Thymus (tissue), 11 donors: ENCODE results near the gene SET. TPM values are rescaled to one million over a fixed set of nuclear protein-coding genes. Genes with fewer than 3 reads are reported as not detected.

Source experiments
- DNase-seq, 9 donors: peaks; one replicate each; pipeline ENCODE4 v3.0.0-alpha.2; 2013; ENCODE audit warnings: low spot score in 9 of 9, low read depth in 6 of 9, missing footprints in 1 of 9
- H3K27ac ChIP-seq, 2 donors: one replicate each; pipeline ENCODE4 v1.5.1; 2013; ENCODE audit warnings: control low read depth in 1 of 2, low read depth in 1 of 2, low read length in 1 of 2, mild to moderate bottlenecking in 1 of 2, moderate library complexity in 1 of 2
- H3K27me3 ChIP-seq, 2 donors: one replicate each; pipeline ENCODE4 v1.5.1; 2013; ENCODE audit warnings: low read length in 1 of 2; ENCODE audit not compliant: control insufficient read depth in 2 of 2, insufficient read depth in 1 of 2
- H3K36me3 ChIP-seq, 2 donors: one replicate each; pipeline ENCODE4 v1.5.1; 2013; ENCODE audit warnings: low read length in 1 of 2, mild to moderate bottlenecking in 1 of 2, moderate library complexity in 1 of 2; ENCODE audit not compliant: control insufficient read depth in 2 of 2, insufficient read depth in 2 of 2
- H3K4me1 ChIP-seq, 2 donors: one replicate each; pipeline ENCODE4 v1.5.1; 2013; ENCODE audit warnings: low read length in 2 of 2; ENCODE audit not compliant: control insufficient read depth in 2 of 2, insufficient read depth in 2 of 2
- H3K4me3 ChIP-seq, 2 donors: one replicate each; pipeline ENCODE4 v1.5.1; 2013; ENCODE audit warnings: low read length in 2 of 2, control low read depth in 1 of 2, mild to moderate bottlenecking in 1 of 2
- H3K9me3 ChIP-seq, 2 donors: one replicate each; pipeline ENCODE4 v1.5.1; 2013; ENCODE audit warnings: low read length in 1 of 2, mild to moderate bottlenecking in 1 of 2; ENCODE audit not compliant: control insufficient read depth in 2 of 2, insufficient read depth in 1 of 2
- WGBS: extraction: QIAGEN DNeasy Blood & Tissue Kit; methylation state at CpG from one replicate; pipeline ENCODE4 v1.1.7; 2013; 5-methylcytosine and 5-hydroxymethylcytosine counted together
- polyA plus RNA-seq: library from polyadenylated mRNA; stranded (reverse); fragments of 200-250 nt; gene quantifications from one replicate; pipeline ENCODE4 v1.2.3, GENCODE V29; 2013
- total RNA-seq: library from RNA; stranded (reverse); fragments of 120-200 nt; gene quantifications from one replicate; pipeline ENCODE4 v1.2.4, GENCODE V29; 2013
- donor health status: healthy.

The SET gene
- total and polyA plus RNA-seq, 2 donors, result 177 to 654 TPM

DNA sequence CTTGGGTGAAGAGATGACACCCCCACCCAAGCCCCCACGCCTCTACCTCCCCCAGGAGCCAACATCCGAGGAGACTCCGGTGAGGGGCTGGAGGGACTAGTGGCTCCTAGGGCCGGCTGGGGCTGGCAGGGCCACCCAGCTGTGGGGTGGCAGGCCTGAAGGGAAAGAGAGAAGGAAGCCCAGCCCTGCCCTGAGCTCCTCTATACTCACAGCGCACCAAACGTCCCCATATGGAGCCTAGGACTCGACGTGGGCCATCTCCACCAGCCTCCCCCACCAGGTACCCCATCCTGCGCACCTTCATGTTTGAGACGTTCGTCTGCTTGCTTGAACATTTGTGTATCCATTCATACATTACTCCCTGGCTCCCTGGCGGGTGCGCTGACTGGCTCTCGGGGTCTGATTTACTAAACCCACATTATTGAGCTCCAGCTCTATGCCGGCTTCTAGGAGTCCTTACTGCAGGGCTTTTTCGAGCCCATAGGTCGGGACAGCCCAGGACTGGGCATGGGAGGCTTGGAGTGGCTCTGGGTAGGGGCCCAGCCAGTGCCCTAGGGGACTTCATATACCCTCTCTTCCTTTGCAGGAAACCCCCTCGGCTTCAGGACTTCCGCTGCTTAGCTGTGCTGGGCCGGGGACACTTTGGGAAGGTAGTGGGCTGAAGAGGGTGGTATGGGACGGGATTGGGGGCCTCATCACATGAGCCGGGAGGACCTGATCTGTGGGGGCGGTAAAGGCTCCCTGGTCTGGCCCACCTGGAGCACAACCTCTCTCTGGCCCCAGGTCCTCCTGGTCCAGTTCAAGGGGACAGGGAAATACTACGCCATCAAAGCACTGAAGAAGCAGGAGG, 25.8 kb downstream of the SET start:
- no peak overlapping the region for H3K4me3 ChIP-seq
- H3K4me1 ChIP-seq, result no peaks in the 10 kb centered on the region
- WGBS, result 95% methylated on average over 24 of the region's 24 CpGs
- no peaks in the 10 kb centered on the region for H3K9me3 ChIP-seq
- DNase-seq, result no peak
- H3K27ac ChIP-seq, result no peak overlapping the region
- peaks cover 7 to 26% of the 10 kb centered on the region in 2 donors for H3K36me3 ChIP-seq
- no peaks in the 10 kb centered on the region for H3K27me3 ChIP-seq

- no peak for DNase-seq
- no peaks in the 10 kb centered on the region for H3K27me3 ChIP-seq
Observed at GRCh38 chr9:128715436-128715750, 26.4 kb downstream of the SET start.

DNA sequence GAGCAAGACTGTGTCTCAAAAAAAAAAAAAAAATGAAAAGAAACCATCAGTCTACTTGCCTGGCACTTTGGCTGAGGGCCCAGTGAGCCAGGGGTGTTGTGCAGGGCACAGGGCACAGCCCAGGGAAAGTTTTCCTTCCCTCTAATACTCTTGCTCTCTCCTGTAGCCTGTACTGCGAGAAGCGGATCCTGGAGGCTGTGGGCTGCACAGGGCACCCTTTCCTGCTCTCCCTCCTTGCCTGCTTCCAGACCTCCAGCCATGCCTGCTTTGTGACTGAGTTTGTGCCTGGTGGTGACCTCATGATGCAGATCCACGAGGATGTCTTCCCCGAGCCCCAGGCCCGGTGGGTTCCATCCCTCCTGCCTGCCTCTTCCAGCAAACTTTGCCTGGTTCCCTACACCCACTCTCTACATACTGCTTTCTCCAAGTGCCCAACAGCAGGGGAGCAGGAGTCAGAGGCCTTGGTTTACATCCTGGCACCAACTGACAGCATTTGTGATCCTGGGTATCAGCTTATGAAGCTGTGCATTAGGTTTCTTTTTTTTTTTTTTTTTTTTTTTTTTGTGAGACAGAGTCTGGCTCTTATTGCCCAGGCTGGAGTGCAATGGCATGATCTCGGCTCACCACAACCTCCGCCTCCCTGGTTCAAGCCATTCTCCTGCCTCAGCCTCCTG, 27.7 kb downstream of the SET start:
- H3K9me3 ChIP-seq, result no peaks in the 10 kb centered on the region
- DNase-seq, result no peak
- no peaks in the 10 kb centered on the region for H3K27me3 ChIP-seq
- no peak overlapping the region for H3K27ac ChIP-seq
- WGBS, result 98% methylated on average over 7 of the region's 7 CpGs
- no peak overlapping the region for H3K4me3 ChIP-seq
- H3K4me1 ChIP-seq, result no peaks in the 10 kb centered on the region
- peaks cover 24 to 43% of the 10 kb centered on the region in 2 donors for H3K36me3 ChIP-seq

More at GRCh38 chr9:128715436-128715750, 26.4 kb downstream of the SET start:
- no peaks in the 10 kb centered on the region for H3K9me3 ChIP-seq
- no peaks in the 10 kb centered on the region for H3K4me1 ChIP-seq
- H3K27ac ChIP-seq, result no peak overlapping the region
- peaks cover 11 to 32% of the 10 kb centered on the region in 2 donors for H3K36me3 ChIP-seq
- 96% methylated on average over 6 of the region's 6 CpGs for WGBS
- no peak overlapping the region for H3K4me3 ChIP-seq

GRCh38 chr9:128718047-128718446, 29.0 kb downstream of the SET start:
- 97% methylated on average over 8 of the region's 8 CpGs for WGBS
- H3K36me3 ChIP-seq, result peaks cover 34 to 45% of the 10 kb centered on the region in 2 donors

GRCh38 chr9:128718475-128718874, 29.5 kb downstream of the SET start:
- peaks cover 34 to 42% of the 10 kb centered on the region in 2 donors for H3K36me3 ChIP-seq
- H3K4me1 ChIP-seq, result peaks cover 3 to 10% of the 10 kb centered on the region in 2 donors
- no peak overlapping the region for H3K27ac ChIP-seq
- H3K4me3 ChIP-seq, result no peak overlapping the region
- 96% methylated on average over 5 of the region's 5 CpGs for WGBS
- H3K27me3 ChIP-seq, result no peaks in the 10 kb centered on the region
- DNase-seq, result no peak
- no peaks in the 10 kb centered on the region for H3K9me3 ChIP-seq

More at GRCh38 chr9:128718047-128718446, 29.0 kb downstream of the SET start:
- DNase-seq, result no peak
- Histone ChIP-seq H3K27me3 (no peaks in the 10 kb centered on the region), H3K4me1 (peaks cover 0 to 5% of the 10 kb centered on the region in 2 donors), H3K9me3 (no peaks in the 10 kb centered on the region), H3K4me3 (no peak overlapping the region), H3K27ac (no peak overlapping the region)

GRCh38 chr9:128719919-128720605, 31.0 kb downstream of the SET start:
- H3K27me3 ChIP-seq, result no peaks in the 10 kb centered on the region
- H3K36me3 ChIP-seq, result peaks cover 28 to 32% of the 10 kb centered on the region in 2 donors
- H3K4me3 ChIP-seq, result no peak overlapping the region
- H3K9me3 ChIP-seq, result peaks cover 0 to 3% of the 10 kb centered on the region in 2 donors
- peaks cover 12 to 19% of the 10 kb centered on the region in 2 donors for H3K4me1 ChIP-seq
- H3K27ac ChIP-seq, result no peak overlapping the region
- DNase-seq, result no peak
- WGBS, result 98% methylated on average over 30 of the region's 30 CpGs

- H3K27me3 ChIP-seq, result no peaks in the 10 kb centered on the region
- H3K4me1 ChIP-seq, result peaks cover 17 to 27% of the 10 kb centered on the region in 2 donors
- no peak overlapping the region for H3K27ac ChIP-seq
- peaks cover 25 to 28% of the 10 kb centered on the region in 2 donors for H3K36me3 ChIP-seq
- H3K4me3 ChIP-seq, result no peak overlapping the region
- H3K9me3 ChIP-seq, result peaks cover 0 to 4% of the 10 kb centered on the region in 2 donors
- WGBS, result 98% methylated on average over 22 of the region's 22 CpGs
- DNase-seq, result no peak
Observed at GRCh38 chr9:128720841-128721486, 31.9 kb downstream of the SET start.

GRCh38 chr9:128721487-128722010, 32.5 kb downstream of the SET start:
- H3K27ac ChIP-seq, result no peak overlapping the region
- peaks cover 0 to 4% of the 10 kb centered on the region in 2 donors for H3K9me3 ChIP-seq
- H3K4me3 ChIP-seq, result no peak overlapping the region
- no peaks in the 10 kb centered on the region for H3K27me3 ChIP-seq
- WGBS, result 97% methylated on average over 18 of the region's 18 CpGs
- H3K4me1 ChIP-seq, result peaks cover 21 to 33% of the 10 kb centered on the region in 2 donors
- H3K36me3 ChIP-seq, result peaks cover 25 to 28% of the 10 kb centered on the region in 2 donors
- DNase-seq, result no peak
